ENCODE results near the gene CTDSPL. TPM values are rescaled to one million over a fixed set of nuclear protein-coding genes. Genes with fewer than 3 reads are reported as not detected.
A peak's percentile ranks its signal among the peaks of the same experiment; 100 is the strongest.

The CTDSPL gene
- total RNA-seq, 3 donors from 2014 or later (not counting 1 experiment from before 2014, with no cell fraction given) = 0.50 to 3.4 (median 1.8) TPM

DNA sequence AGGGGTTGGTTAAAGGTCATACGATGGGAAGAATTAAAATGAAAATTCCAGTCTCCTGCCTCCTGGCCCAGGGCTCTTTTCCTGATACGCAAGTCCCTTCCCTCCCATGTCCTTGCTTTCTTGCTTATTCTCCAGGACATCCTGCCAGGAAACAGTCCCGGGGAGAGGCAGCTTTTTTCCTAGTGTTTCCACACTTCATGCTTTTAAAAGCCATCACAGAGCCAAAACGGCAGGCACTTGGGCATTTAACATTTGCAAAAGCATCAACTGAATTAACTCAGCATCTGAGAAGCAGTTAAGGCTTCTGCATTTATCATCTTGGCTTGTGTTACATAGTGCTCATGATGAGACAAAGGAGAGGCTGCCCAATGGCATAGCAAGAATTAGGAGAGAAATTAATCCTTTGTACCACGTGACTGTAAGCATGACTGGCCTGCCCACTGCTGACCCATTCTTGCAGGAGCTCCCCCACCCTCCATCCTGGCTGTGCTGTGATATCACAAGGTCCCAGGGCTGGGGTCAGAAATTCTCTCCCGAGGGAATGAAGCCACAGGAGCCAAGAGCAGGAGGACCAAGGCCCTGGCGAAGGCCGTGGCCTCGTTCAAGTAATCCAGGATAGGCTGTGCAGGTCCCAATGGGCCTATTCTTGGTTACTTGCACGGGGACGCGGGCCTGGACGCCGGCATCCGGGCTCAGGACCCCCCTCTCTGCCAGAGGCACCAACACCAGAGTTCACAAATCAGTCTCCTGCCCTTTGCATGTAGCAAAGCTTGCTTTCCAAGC lies 107.3 kb downstream of the CTDSPL start:
- Mint-ChIP-seq H3K9me3 (no peaks in the 10 kb centered on the region), H3K4me3 (no peak overlapping the region)

DNA sequence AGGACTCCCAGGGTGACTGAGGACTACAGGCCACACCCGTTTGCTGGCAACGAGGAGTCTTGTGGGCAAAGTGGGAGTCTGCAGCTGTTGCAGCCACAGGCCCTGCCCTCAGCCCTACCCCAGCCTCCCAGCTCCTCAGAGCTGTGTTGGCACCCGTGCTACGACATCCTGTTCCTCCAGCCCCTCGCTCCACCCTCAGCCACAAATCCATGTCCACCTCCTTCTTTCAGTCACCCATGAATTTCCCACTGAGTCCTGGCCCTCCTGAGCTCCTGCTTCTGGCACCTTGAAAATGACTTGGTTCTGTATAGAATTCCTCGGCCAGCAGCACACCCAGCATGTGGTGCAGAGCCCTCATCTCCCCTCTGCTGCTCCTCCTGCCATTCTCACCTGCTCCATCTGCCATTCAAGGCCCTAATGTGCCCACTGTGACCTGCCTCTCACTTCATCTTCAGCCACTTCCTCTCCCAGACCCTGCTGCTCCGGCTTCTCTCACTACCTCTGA lies 108.0 kb downstream of the CTDSPL start:
- intact Hi-C loops (cut with micrococcal nuclease) = no loop called here
- WGBS (ENCODE audit: insufficient coverage) = 75% methylated on average over 7 of the region's 7 CpGs
- H3K9me3 ChIP-seq (ENCODE audit: control insufficient read depth, insufficient read depth, low read length) = no peaks in the 10 kb centered on the region
- H3K36me3 ChIP-seq (ENCODE audit: control insufficient read depth, insufficient read depth, low read length) = no peaks in the 10 kb centered on the region
- Mint-ChIP-seq H3K36me3 (no peaks in the 10 kb centered on the region), H3K27me3 (ENCODE audit: low read depth in 2 of 2) (peaks cover 5 to 9% of the 10 kb centered on the region in 2 donors), H3K4me3 (no peak overlapping the region), H3K4me1 (peaks cover 0 to 3% of the 10 kb centered on the region in 2 donors), H3K27ac (peak overlapping the region in 1 of 2 donors; percentile 1), H3K9me3 (no peaks in the 10 kb centered on the region)
- H3K27me3 ChIP-seq (ENCODE audit: control insufficient read depth, insufficient read depth, low read length) = no peaks in the 10 kb centered on the region
- peaks cover 2% of the 10 kb centered on the region for H3K4me1 ChIP-seq (ENCODE audit: control insufficient read depth, insufficient read depth, low read length)
- no peak overlapping the region for H3K27ac ChIP-seq (ENCODE audit: low read length)
- ATAC-seq = no peak
- no peak overlapping the region for H3K4me3 ChIP-seq (ENCODE audit: low read length)
- DNase-seq = no peak
- TF ChIP-seq, protein P1, sequence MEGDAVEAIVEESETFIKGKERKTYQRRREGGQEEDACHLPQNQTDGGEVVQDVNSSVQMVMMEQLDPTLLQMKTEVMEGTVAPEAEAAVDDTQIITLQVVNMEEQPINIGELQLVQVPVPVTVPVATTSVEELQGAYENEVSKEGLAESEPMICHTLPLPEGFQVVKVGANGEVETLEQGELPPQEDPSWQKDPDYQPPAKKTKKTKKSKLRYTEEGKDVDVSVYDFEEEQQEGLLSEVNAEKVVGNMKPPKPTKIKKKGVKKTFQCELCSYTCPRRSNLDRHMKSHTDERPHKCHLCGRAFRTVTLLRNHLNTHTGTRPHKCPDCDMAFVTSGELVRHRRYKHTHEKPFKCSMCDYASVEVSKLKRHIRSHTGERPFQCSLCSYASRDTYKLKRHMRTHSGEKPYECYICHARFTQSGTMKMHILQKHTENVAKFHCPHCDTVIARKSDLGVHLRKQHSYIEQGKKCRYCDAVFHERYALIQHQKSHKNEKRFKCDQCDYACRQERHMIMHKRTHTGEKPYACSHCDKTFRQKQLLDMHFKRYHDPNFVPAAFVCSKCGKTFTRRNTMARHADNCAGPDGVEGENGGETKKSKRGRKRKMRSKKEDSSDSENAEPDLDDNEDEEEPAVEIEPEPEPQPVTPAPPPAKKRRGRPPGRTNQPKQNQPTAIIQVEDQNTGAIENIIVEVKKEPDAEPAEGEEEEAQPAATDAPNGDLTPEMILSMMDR (IDR thresholded peaks at IDR 0.05) = no peak

More for the DNA sequence above, 107.3 kb downstream of the CTDSPL start:
- peaks cover 5 to 11% of the 10 kb centered on the region in 2 donors for H3K27me3 Mint-ChIP-seq (ENCODE audit: low read depth in 2 of 2)
- Histone ChIP-seq H3K27me3 (ENCODE audit: control insufficient read depth, insufficient read depth, low read length) (no peaks in the 10 kb centered on the region), H3K9me3 (ENCODE audit: control insufficient read depth, insufficient read depth, low read length) (no peaks in the 10 kb centered on the region), H3K27ac (ENCODE audit: low read length) (no peak overlapping the region), H3K36me3 (ENCODE audit: control insufficient read depth, insufficient read depth, low read length) (no peaks in the 10 kb centered on the region), H3K4me1 (ENCODE audit: control insufficient read depth, insufficient read depth, low read length) (no peaks in the 10 kb centered on the region), H3K4me3 (ENCODE audit: low read length) (no peak overlapping the region)
- intact Hi-C loops (cut with micrococcal nuclease) = no loop called here
- WGBS (ENCODE audit: insufficient coverage) = 91% methylated on average over 15 of the region's 15 CpGs
- ATAC-seq (no peak), DNase-seq (no peak)
- no peaks in the 10 kb centered on the region for H3K4me1 Mint-ChIP-seq
- no peak overlapping the region for H3K27ac Mint-ChIP-seq
- TF ChIP-seq, protein P1 (IDR thresholded peaks at IDR 0.05) = no peak
- H3K36me3 Mint-ChIP-seq = no peaks in the 10 kb centered on the region

DNA sequence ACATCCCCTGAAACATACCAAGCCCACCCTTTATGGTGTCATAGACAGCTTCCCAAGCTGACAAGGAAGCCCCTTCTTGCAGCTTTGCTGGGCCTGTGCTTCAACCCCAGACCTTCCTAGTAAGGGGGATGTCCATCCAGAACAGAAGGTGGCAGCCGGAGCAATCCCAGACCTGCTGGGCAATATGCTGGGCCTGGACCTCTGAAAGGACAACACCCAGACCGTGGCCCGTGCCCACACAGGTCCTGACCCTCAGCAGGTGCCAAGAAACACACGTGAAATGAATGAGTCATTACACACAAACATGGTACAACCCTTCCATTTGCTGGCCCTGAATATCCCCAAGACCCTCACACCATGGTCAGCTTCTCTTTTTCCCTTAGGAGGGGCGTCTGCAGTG lies 109.1 kb downstream of the CTDSPL start:
- H3K4me1 ChIP-seq (ENCODE audit: control insufficient read depth, insufficient read depth, low read length) = peaks cover 5% of the 10 kb centered on the region
- H3K27ac ChIP-seq (ENCODE audit: low read length) = no peak overlapping the region
- DNase-seq (no peak), ATAC-seq (no peak)
- intact Hi-C loops (cut with micrococcal nuclease) = no loop called here
- no peaks in the 10 kb centered on the region for H3K36me3 ChIP-seq (ENCODE audit: control insufficient read depth, insufficient read depth, low read length)
- H3K4me1 Mint-ChIP-seq = peaks cover 0 to 6% of the 10 kb centered on the region in 2 donors
- no peaks in the 10 kb centered on the region for H3K36me3 Mint-ChIP-seq
- H3K27me3 ChIP-seq (ENCODE audit: control insufficient read depth, insufficient read depth, low read length) = no peaks in the 10 kb centered on the region
- 89% methylated on average over 5 of the region's 5 CpGs for WGBS (ENCODE audit: insufficient coverage)
- H3K27ac Mint-ChIP-seq = no peak overlapping the region
- no peaks in the 10 kb centered on the region for H3K9me3 ChIP-seq (ENCODE audit: control insufficient read depth, insufficient read depth, low read length)
- peaks cover 0 to 5% of the 10 kb centered on the region in 2 donors for H3K27me3 Mint-ChIP-seq (ENCODE audit: low read depth in 2 of 2)
- H3K9me3 Mint-ChIP-seq = no peaks in the 10 kb centered on the region
- TF ChIP-seq, protein P1 (IDR thresholded peaks at IDR 0.05) = no peak
- no peak overlapping the region for H3K4me3 Mint-ChIP-seq
- no peak overlapping the region for H3K4me3 ChIP-seq (ENCODE audit: low read length)
